ENCODE results near the gene PDE6B. TPM values are rescaled to one million over a fixed set of nuclear protein-coding genes. Genes with fewer than 3 reads are reported as not detected.

PDE6B gene
- total and polyA plus RNA-seq, 2 experiments from 2014 or later, result 17.3 to 26.1 TPM

- WGBS (ENCODE audit: low lambda C conversion rate, missing lambda C conversion rate), result 9% methylated on average over 35 of the region's 80 CpGs
- Histone ChIP-seq H3K4me2 (peak overlapping the region; percentile 94), H3K9me3 (ENCODE audit: low read depth) (no peaks in the 10 kb centered on the region), H3K79me2 (peaks cover 2% of the 10 kb centered on the region), H3K27me3 (no peaks in the 10 kb centered on the region), H3K4me3 (peak overlapping the region; percentile 86), H3K9me2 (replicated peaks; ENCODE audit: insufficient read depth) (no peaks in the 10 kb centered on the region), H3K36me3 (replicated peaks; ENCODE audit: insufficient read depth, low read depth) (no peaks in the 10 kb centered on the region), H2AFZ (peak overlapping the region; percentile 92), H4K20me1 (ENCODE audit: insufficient read depth, poor library complexity, severe bottlenecking) (no peaks in the 10 kb centered on the region), H3K4me1 (ENCODE audit: insufficient read depth) (peaks cover 12% of the 10 kb centered on the region), H3K27ac (peak overlapping the region; percentile 70)
- TF ChIP-seq EZH2 (IDR thresholded peaks at IDR 0.05; ENCODE audit: borderline replicate concordance) (no peak), CTCF (IDR thresholded peaks at IDR 0.05; ENCODE audit: poor library complexity) (peak; percentile 31)
- peak; percentile 82 for DNase-seq (ENCODE audit: low spot score)
Measured at GRCh38 chr4:663438-664428, 38.4 kb downstream of the PDE6B start.

GRCh38 chr4:664713-665231 is 39.4 kb downstream of the PDE6B start:
- WGBS (ENCODE audit: low lambda C conversion rate, missing lambda C conversion rate), result 99% methylated on average over 19 of the region's 24 CpGs
- Histone ChIP-seq H3K36me3 (replicated peaks; ENCODE audit: insufficient read depth, low read depth) (no peaks in the 10 kb centered on the region), H3K79me2 (peaks cover 2% of the 10 kb centered on the region), H3K9me3 (ENCODE audit: low read depth) (no peaks in the 10 kb centered on the region), H3K4me2 (peak overlapping the region; percentile 94), H3K27me3 (no peaks in the 10 kb centered on the region), H3K4me1 (ENCODE audit: insufficient read depth) (peaks cover 12% of the 10 kb centered on the region), H2AFZ (no peak overlapping the region), H3K9me2 (replicated peaks; ENCODE audit: insufficient read depth) (no peaks in the 10 kb centered on the region), H3K4me3 (no peak overlapping the region), H4K20me1 (ENCODE audit: insufficient read depth, poor library complexity, severe bottlenecking) (no peaks in the 10 kb centered on the region), H3K27ac (no peak overlapping the region)
- no peak for TF ChIP-seq CTCF (IDR thresholded peaks at IDR 0.05; ENCODE audit: poor library complexity)
- TF ChIP-seq EZH2 (IDR thresholded peaks at IDR 0.05; ENCODE audit: borderline replicate concordance), result no peak
- TF ChIP-seq EZH2phosphoT487 (IDR thresholded peaks at IDR 0.05; ENCODE audit: low read depth, severe bottlenecking, unreplicated experiment), result no peak
- DNase-seq (ENCODE audit: low spot score), result no peak

- H3K27ac ChIP-seq, result no peak overlapping the region
- H3K4me3 ChIP-seq, result no peak overlapping the region
- WGBS (ENCODE audit: low lambda C conversion rate, missing lambda C conversion rate), result 94% methylated on average over 12 of the region's 12 CpGs
Measured at GRCh38 chr4:665381-665750, 40.0 kb downstream of the PDE6B start.

More at GRCh38 chr4:665381-665750, 40.0 kb downstream of the PDE6B start:
- peaks cover 2% of the 10 kb centered on the region for H3K79me2 ChIP-seq
- peaks cover 12% of the 10 kb centered on the region for H3K4me1 ChIP-seq (ENCODE audit: insufficient read depth)
- TF ChIP-seq EZH2 (IDR thresholded peaks at IDR 0.05; ENCODE audit: borderline replicate concordance), result no peak
- TF ChIP-seq EZH2phosphoT487 (IDR thresholded peaks at IDR 0.05; ENCODE audit: low read depth, severe bottlenecking, unreplicated experiment), result no peak
- TF ChIP-seq CTCF (IDR thresholded peaks at IDR 0.05; ENCODE audit: poor library complexity), result no peak
- DNase-seq (ENCODE audit: low spot score), result no peak
- peak overlapping the region; percentile 94 for H3K4me2 ChIP-seq
- no peaks in the 10 kb centered on the region for H4K20me1 ChIP-seq (ENCODE audit: insufficient read depth, poor library complexity, severe bottlenecking)
- H3K9me2 ChIP-seq (replicated peaks; ENCODE audit: insufficient read depth), result no peaks in the 10 kb centered on the region
- no peaks in the 10 kb centered on the region for H3K27me3 ChIP-seq
- H3K36me3 ChIP-seq (replicated peaks; ENCODE audit: insufficient read depth, low read depth), result no peaks in the 10 kb centered on the region
- H3K9me3 ChIP-seq (ENCODE audit: low read depth), result no peaks in the 10 kb centered on the region
- H2AFZ ChIP-seq, result no peak overlapping the region
